CD8-positive, alpha-beta memory T cell (primary cell): ENCODE measurements around the gene ADAMTS18. TPM values are rescaled to one million over a fixed set of nuclear protein-coding genes. Genes with fewer than 3 reads are reported as not detected.

Source experiments
- CTCF ChIA-PET: fragments of 350-600 bp; sonication (Branson Sonifier 250); formaldehyde crosslinking; loops from one replicate; lab custom pipeline; 2021; ENCODE audit warnings: antibody characterized with exemption; lab: Charles Lee
- POLR2A ChIA-PET: fragments of 350-600 bp; sonication (Branson Sonifier 250); formaldehyde crosslinking; loops from one replicate; lab custom pipeline; 2021; ENCODE audit warnings: antibody characterized with exemption; lab: Charles Lee
- DNase-seq, 5 donors: peaks; one replicate each; pipeline versions ENCODE4 v3.0.0 to v3.0.0-alpha.2; 2020 to 2022; ENCODE audit warnings: mixed read lengths in 1 of 5
- H3K27ac ChIP-seq: one replicate; pipeline ENCODE4 v1.7.0; 2013; ENCODE audit warnings: low read depth, mild to moderate bottlenecking, low read length, moderate library complexity
- H3K27me3 ChIP-seq: 2 replicates; pipeline ENCODE4 v1.7.0; 2013; ENCODE audit warnings: low read length, mild to moderate bottlenecking; ENCODE audit not compliant: insufficient read depth, poor library complexity, severe bottlenecking
- H3K36me3 ChIP-seq: 2 replicates; pipeline ENCODE4 v1.7.0; 2013; ENCODE audit warnings: mild to moderate bottlenecking, low read length, moderate library complexity; ENCODE audit not compliant: insufficient read depth
- H3K4me1 ChIP-seq: 2 replicates; pipeline ENCODE4 v1.7.0; 2013; ENCODE audit warnings: mild to moderate bottlenecking, low read length, moderate library complexity; ENCODE audit not compliant: insufficient read depth
- H3K4me3 ChIP-seq: 2 replicates; pipeline ENCODE4 v1.7.0; 2013; ENCODE audit warnings: mild to moderate bottlenecking, low read length
- H3K9me3 ChIP-seq: 2 replicates; pipeline ENCODE4 v1.7.0; 2013; ENCODE audit warnings: mild to moderate bottlenecking, low read length
- H3K27ac Mint-ChIP-seq, 8 donors: one replicate each; pipeline ENCODE4 v1.8.0; 2020 to 2021; ENCODE audit warnings: mixed read lengths in 8 of 8, mild to moderate bottlenecking in 6 of 8, inconsistent platforms in 3 of 8, moderate library complexity in 3 of 8
- H3K27me3 Mint-ChIP-seq, 2 donors: one replicate each; pipeline ENCODE4 v1.8.0; 2020 to 2021; ENCODE audit warnings: mixed read lengths in 2 of 2, mild to moderate bottlenecking in 1 of 2, moderate library complexity in 1 of 2
- H3K36me3 Mint-ChIP-seq, 3 donors: one replicate each; pipeline ENCODE4 v1.8.0; 2020 to 2021; ENCODE audit warnings: mixed read lengths in 3 of 3, inconsistent platforms in 1 of 3, mild to moderate bottlenecking in 1 of 3
- H3K4me1 Mint-ChIP-seq, 3 donors: one replicate each; pipeline ENCODE4 v1.8.0; 2020 to 2021; ENCODE audit warnings: mixed read lengths in 3 of 3, inconsistent platforms in 1 of 3, mild to moderate bottlenecking in 1 of 3
- H3K4me3 Mint-ChIP-seq, 7 donors: one replicate each; pipeline ENCODE4 v1.8.0; 2020 to 2021; ENCODE audit warnings: mixed read lengths in 7 of 7, mild to moderate bottlenecking in 6 of 7, moderate library complexity in 4 of 7, inconsistent platforms in 2 of 7
- H3K9me3 Mint-ChIP-seq, 5 donors: one replicate each; pipeline ENCODE4 v1.8.0; 2020 to 2022; ENCODE audit warnings: mixed read lengths in 5 of 5, mild to moderate bottlenecking in 3 of 5, moderate library complexity in 2 of 5, inconsistent platforms in 1 of 5
- polyA plus RNA-seq: library from polyadenylated mRNA; unstranded; fragments of 300-500 nt; fragmentation: Illumina TruSeq; gene quantifications from one replicate; pipeline ENCODE4 v1.2.3, GENCODE V29; 2021
- total RNA-seq, 2 experiments: library from RNA; stranded (reverse); gene quantifications; one replicate each; pipeline ENCODE4 v1.2.3, GENCODE V29; 2021

ADAMTS18 gene
- total and polyA plus RNA-seq, 3 experiments from 2014 or later, result not detected

DNA sequence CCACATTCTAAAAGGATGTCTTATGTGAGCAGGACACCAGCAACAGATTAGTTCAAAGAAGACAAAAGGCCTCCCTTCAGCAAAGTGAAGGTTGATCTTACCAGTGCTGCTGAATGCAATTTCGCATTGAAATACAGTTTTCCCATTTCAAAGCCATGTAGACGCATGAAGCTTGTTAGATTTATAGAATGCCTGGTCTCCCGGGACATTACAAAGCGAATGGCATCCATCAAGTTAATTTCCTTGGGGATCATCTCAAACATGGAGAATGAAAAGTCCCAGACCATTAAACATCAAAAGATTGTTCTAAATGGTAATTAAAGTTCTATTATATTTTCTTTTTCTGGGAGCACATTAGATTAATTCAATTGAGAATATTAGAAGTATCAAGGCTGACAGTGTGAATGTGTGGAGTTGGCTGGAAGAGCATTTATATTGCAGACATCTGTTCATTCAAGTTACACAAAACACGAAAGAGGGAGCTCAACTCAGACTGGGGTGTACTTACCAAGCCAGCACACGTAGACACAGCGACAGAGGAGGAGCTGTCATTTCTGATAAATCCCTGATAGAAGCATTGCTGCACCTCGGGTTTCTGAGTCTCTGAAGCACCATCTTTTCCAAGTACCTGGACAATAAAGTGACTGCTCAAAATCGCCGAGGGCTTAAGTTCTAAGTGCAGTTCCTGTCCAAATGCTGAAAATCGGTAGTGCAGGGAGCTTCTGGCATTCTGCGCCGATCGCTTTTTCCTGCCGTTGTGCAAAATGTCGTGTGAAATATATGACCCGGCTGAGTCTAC, 3.8 kb downstream of the ADAMTS18 start:
- CTCF ChIA-PET, result no interaction called here

GRCh38 chr16:77430360-77430759, 4.5 kb downstream of the ADAMTS18 start:
- POLR2A ChIA-PET, result no interaction called here
- Histone ChIP-seq H3K27me3 (no peaks in the 10 kb centered on the region), H3K4me3 (no peak overlapping the region), H3K4me1 (no peaks in the 10 kb centered on the region), H3K27ac (no peak overlapping the region), H3K36me3 (no peaks in the 10 kb centered on the region), H3K9me3 (no peaks in the 10 kb centered on the region)
- Mint-ChIP-seq H3K9me3 (peaks cover 0 to 2% (median 0%) of the 10 kb centered on the region in 5 donors), H3K4me1 (no peaks in the 10 kb centered on the region), H3K4me3 (no peak overlapping the region), H3K27me3 (peaks cover 12 to 18% of the 10 kb centered on the region in 2 donors), H3K27ac (no peak overlapping the region), H3K36me3 (no peaks in the 10 kb centered on the region)
- no peak for DNase-seq
- CTCF ChIA-PET, result no interaction called here

More for the DNA sequence above, 3.8 kb downstream of the ADAMTS18 start:
- Mint-ChIP-seq H3K4me1 (no peaks in the 10 kb centered on the region), H3K27me3 (peaks cover 18 to 24% of the 10 kb centered on the region in 2 donors), H3K4me3 (no peak overlapping the region), H3K9me3 (peaks cover 0 to 2% (median 0%) of the 10 kb centered on the region in 5 donors), H3K36me3 (no peaks in the 10 kb centered on the region), H3K27ac (no peak overlapping the region)
- POLR2A ChIA-PET, result no interaction called here
- H3K4me1 ChIP-seq, result no peaks in the 10 kb centered on the region
- H3K4me3 ChIP-seq, result no peak overlapping the region
- no peak for DNase-seq
- H3K36me3 ChIP-seq, result no peaks in the 10 kb centered on the region
- no peaks in the 10 kb centered on the region for H3K27me3 ChIP-seq
- H3K27ac ChIP-seq, result no peak overlapping the region
- no peaks in the 10 kb centered on the region for H3K9me3 ChIP-seq

DNA sequence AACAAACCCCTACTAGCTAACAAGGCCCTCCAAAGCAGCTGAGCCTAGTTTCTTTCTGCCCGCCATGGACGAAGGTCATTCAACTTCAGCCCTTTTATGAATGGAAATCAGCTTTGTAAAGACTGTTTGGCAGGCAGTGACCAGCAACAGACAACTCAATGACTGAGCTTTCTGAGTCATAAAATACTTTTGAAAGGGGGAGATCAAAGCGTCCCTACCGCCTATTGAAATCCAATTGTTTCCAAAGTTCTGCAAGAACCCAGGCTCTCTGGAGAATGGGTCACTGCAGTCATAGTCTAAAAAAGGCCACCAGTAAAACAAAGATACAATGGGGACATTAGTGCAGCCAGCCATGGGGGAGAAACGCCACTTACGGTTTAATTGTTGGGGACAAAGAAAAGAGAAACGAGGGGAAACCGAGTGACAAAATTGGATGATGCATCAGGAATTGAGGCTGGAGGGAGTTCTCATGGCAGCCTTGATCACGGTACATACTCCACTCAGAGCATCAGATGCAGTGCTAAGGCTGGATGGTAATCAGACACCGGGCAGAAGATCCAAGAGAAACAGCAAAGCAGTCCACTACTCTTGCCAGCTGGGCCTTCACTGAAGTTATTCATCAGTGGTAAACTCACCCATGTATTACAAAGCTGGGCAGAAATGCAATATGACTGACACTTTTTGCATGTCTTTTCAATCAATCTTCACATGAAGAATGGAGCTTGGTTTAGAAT, 9.8 kb downstream of the ADAMTS18 start:
- no peak for DNase-seq
- Mint-ChIP-seq H3K27me3 (peaks cover under 1 to 2% of the 10 kb centered on the region in 2 donors), H3K36me3 (no peaks in the 10 kb centered on the region), H3K4me3 (no peak overlapping the region), H3K27ac (no peak overlapping the region), H3K4me1 (no peaks in the 10 kb centered on the region), H3K9me3 (peaks cover 0 to 2% (median 0%) of the 10 kb centered on the region in 5 donors)
- ChIA-PET CTCF (no interaction called here), POLR2A (no interaction called here)
- H3K4me1 ChIP-seq, result no peaks in the 10 kb centered on the region
- no peaks in the 10 kb centered on the region for H3K27me3 ChIP-seq
- no peaks in the 10 kb centered on the region for H3K9me3 ChIP-seq
- no peaks in the 10 kb centered on the region for H3K36me3 ChIP-seq
- no peak overlapping the region for H3K4me3 ChIP-seq
- H3K27ac ChIP-seq, result no peak overlapping the region

DNA sequence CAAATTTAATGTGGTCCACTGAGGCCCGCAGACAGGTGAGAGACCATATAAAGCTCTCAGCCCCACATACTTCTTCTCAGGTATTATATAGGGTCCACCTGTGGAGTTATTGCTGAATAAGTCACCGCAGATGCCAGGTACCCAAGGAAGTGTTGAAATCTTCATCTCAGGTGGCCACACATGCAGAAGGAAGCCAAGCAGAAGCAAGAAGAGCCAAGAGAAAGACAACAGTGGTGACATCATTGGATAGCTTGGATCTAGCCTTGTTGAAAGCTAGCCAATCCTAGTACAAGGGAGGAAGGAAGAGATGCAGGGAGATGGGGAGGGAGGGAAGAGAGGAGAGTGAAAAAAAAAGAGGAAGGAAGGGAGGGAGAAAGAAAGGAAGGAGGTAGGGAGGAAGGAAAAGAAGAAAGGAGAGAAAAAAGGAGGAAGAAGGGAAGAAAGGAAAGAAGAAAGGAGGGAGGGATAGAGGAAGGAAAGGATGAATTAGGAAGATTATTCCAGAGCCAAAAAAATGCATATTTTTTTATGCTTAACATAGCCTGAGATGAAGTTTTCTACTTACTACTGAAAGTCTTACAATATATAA, 12.5 kb downstream of the ADAMTS18 start:
- Mint-ChIP-seq H3K27me3 (peaks cover 3 to 7% of the 10 kb centered on the region in 2 donors), H3K4me3 (no peak overlapping the region), H3K4me1 (no peaks in the 10 kb centered on the region), H3K36me3 (no peaks in the 10 kb centered on the region), H3K27ac (no peak overlapping the region), H3K9me3 (peaks cover 0 to 2% (median 0%) of the 10 kb centered on the region in 5 donors)
- no peaks in the 10 kb centered on the region for H3K36me3 ChIP-seq
- no peaks in the 10 kb centered on the region for H3K9me3 ChIP-seq
- ChIA-PET POLR2A (no interaction called here), CTCF (no interaction called here)
- DNase-seq, result no peak
- no peaks in the 10 kb centered on the region for H3K27me3 ChIP-seq
- H3K4me1 ChIP-seq, result no peaks in the 10 kb centered on the region
- no peak overlapping the region for H3K4me3 ChIP-seq
- no peak overlapping the region for H3K27ac ChIP-seq

DNA sequence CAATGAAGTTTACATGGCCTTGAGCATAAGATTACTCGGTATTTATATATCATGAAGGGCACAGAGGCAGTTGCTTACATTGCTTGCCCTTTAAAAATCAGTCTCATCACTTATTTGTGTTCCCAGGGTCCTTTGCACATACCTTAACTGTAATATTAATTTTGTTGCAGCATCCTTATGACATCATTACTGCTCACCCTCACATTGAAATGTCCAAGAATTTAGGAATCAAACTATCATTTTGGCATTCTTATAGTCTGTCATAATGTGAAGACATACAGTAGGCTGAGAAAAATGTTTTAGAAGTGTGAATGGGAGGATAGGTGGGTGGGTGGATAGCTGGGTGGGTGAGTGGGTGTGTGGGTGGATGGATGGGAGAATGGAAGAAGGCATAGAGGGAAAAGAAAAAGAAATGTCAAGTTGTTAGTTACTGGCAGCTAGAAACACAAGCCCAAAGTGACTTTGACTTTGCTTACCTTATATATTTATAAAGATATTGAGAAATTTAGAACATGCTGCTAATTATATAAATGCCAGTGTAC, 17.8 kb downstream of the ADAMTS18 start:
- H3K36me3 Mint-ChIP-seq, result no peaks in the 10 kb centered on the region
- no peaks in the 10 kb centered on the region for H3K9me3 ChIP-seq
- H3K27ac ChIP-seq, result no peak overlapping the region
- no peak overlapping the region for H3K27ac Mint-ChIP-seq
- H3K9me3 Mint-ChIP-seq, result peaks cover 0 to 5% (median 0%) of the 10 kb centered on the region in 5 donors
- no peak overlapping the region for H3K4me3 ChIP-seq
- POLR2A ChIA-PET, result no interaction called here
- CTCF ChIA-PET, result no interaction called here
- H3K27me3 ChIP-seq, result no peaks in the 10 kb centered on the region
- H3K4me3 Mint-ChIP-seq, result no peak overlapping the region
- no peak for DNase-seq
- H3K27me3 Mint-ChIP-seq, result peaks cover 3 to 7% of the 10 kb centered on the region in 2 donors
- H3K36me3 ChIP-seq, result no peaks in the 10 kb centered on the region
- no peaks in the 10 kb centered on the region for H3K4me1 ChIP-seq
- H3K4me1 Mint-ChIP-seq, result no peaks in the 10 kb centered on the region

GRCh38 chr16:77414752-77415231, 20.0 kb downstream of the ADAMTS18 start:
- H3K9me3 Mint-ChIP-seq, result peaks cover 0 to 6% (median 2%) of the 10 kb centered on the region in 5 donors
- peaks cover 4 to 5% of the 10 kb centered on the region in 2 donors for H3K27me3 Mint-ChIP-seq
- Histone ChIP-seq H3K27me3 (no peaks in the 10 kb centered on the region), H3K9me3 (no peaks in the 10 kb centered on the region), H3K4me1 (no peaks in the 10 kb centered on the region), H3K4me3 (no peak overlapping the region), H3K27ac (no peak overlapping the region), H3K36me3 (no peaks in the 10 kb centered on the region)
- no peak overlapping the region for H3K4me3 Mint-ChIP-seq
- no peak overlapping the region for H3K27ac Mint-ChIP-seq
- ChIA-PET POLR2A (no interaction called here), CTCF (no interaction called here)
- no peaks in the 10 kb centered on the region for H3K4me1 Mint-ChIP-seq
- no peak for DNase-seq
- H3K36me3 Mint-ChIP-seq, result no peaks in the 10 kb centered on the region

- no peaks in the 10 kb centered on the region for H3K36me3 ChIP-seq
- no peak overlapping the region for H3K4me3 ChIP-seq
- no peaks in the 10 kb centered on the region for H3K9me3 ChIP-seq
- Mint-ChIP-seq H3K27ac (no peak overlapping the region), H3K36me3 (no peaks in the 10 kb centered on the region), H3K4me3 (no peak overlapping the region), H3K27me3 (peaks cover 0 to 2% of the 10 kb centered on the region in 2 donors), H3K4me1 (no peaks in the 10 kb centered on the region), H3K9me3 (peaks cover 0 to 4% (median 2%) of the 10 kb centered on the region in 5 donors)
- no peaks in the 10 kb centered on the region for H3K27me3 ChIP-seq
- H3K27ac ChIP-seq, result no peak overlapping the region
- ChIA-PET POLR2A (no interaction called here), CTCF (no interaction called here)
- no peak for DNase-seq
- no peaks in the 10 kb centered on the region for H3K4me1 ChIP-seq
These were observed 24.4 kb downstream of the ADAMTS18 start for GRCh38 chr16:77410449-77410848.
